HUES6 (cell line): ENCODE results near the gene FDPS.
"Not testable (repeated sequence)": the region's sequence is repeated elsewhere in the genome, so short reads cannot be mapped to it uniquely, and the experiment has no call there.

Source experiments
- H3K27ac ChIP-seq: 2 replicates; pipeline ENCODE4 v1.7.0; 2013; ENCODE audit warnings: low read depth, mild to moderate bottlenecking, low read length, inconsistent platforms
- H3K27me3 ChIP-seq: 2 replicates; pipeline ENCODE4 v1.6.1; 2013; ENCODE audit warnings: low read length; ENCODE audit not compliant: control insufficient read depth, insufficient read depth
- H3K36me3 ChIP-seq: 2 replicates; pipeline ENCODE4 v1.6.1; 2013; ENCODE audit warnings: low read length; ENCODE audit not compliant: control insufficient read depth, insufficient read depth
- H3K4me1 ChIP-seq: 2 replicates; pipeline ENCODE4 v1.6.1; 2013; ENCODE audit warnings: low read length; ENCODE audit not compliant: control insufficient read depth, insufficient read depth
- H3K4me3 ChIP-seq: 2 replicates; pipeline ENCODE4 v1.5.1; 2013; ENCODE audit warnings: low read depth, low read length
- H3K9ac ChIP-seq: one replicate; pipeline ENCODE4 v1.6.1; 2013; ENCODE audit warnings: mild to moderate bottlenecking, low read length
- H3K9me3 ChIP-seq: 2 replicates; pipeline ENCODE4 v1.6.1; 2013; ENCODE audit warnings: low read depth, low read length; ENCODE audit not compliant: control insufficient read depth, insufficient read depth

Gene FDPS

GRCh38 chr1:155287987-155288543, 20.6 kb upstream of the FDPS start:
- no peaks in the 10 kb centered on the region for H3K9me3 ChIP-seq
- H3K27me3 ChIP-seq, result peaks cover 6% of the 10 kb centered on the region
- H3K4me1 ChIP-seq, result no peaks in the 10 kb centered on the region
- no peak overlapping the region for H3K27ac ChIP-seq
- no peak overlapping the region for H3K4me3 ChIP-seq
- no peak overlapping the region for H3K9ac ChIP-seq
- no peaks in the 10 kb centered on the region for H3K36me3 ChIP-seq

DNA sequence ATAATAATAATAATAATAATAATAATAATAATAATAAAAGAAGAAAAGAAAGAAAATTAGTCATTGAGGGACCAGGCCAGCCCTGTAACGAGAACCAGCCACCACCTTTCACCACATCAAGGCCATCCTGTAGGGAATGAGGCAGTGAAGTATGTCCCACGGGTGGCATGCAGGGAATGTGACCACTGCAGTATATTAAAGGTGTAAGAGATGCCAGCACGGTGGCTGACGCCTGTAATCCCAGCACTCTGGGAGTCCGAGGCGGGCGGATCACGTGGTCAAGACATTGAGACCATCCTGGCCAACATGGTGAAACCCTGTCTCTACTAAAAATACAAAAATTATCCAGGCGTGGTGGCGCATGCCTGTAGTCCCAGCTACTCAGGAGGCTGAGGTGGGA, 17.7 kb upstream of the FDPS start:
- H3K36me3 ChIP-seq, result not testable (repeated sequence)

DNA sequence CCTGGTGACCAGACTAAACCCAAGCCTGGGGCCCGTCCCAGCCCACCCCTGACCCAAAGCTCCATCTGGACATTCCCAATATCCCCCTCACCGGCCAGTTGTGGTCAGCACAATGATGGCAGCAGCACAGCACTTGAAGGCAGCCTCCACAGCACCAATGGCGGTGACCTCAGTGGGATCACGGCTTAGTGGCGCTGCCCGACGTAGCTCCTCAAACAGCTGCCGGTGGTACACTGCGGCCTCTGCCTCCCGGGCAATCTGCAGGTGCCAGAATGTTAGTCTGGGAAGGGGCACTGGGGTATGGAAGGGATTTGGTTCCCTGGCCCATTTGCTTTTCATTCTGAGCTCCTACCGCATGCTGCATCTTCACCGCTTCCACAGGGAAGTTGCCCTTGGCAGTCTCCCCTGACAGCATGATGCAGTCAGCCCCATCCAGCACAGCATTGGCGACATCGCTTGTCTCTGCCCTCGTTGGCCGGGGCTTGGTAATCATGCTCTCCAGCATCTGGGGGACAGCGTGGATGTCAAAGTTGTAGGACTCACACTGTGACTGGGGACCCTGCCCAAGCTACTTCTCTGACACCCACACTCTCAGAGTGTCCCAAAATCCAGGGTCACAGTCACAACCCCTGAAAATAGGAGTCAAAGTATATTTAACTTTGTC, 15.4 kb upstream of the FDPS start:
- Histone ChIP-seq H3K36me3 (no peaks in the 10 kb centered on the region), H3K4me1 (0 out of 2 replicates have a peak, but pooled peaks cover 9% of the 10 kb centered on the region), H3K9ac (no peak overlapping the region), H3K27ac (no peak overlapping the region), H3K9me3 (no peaks in the 10 kb centered on the region), H3K4me3 (no peak overlapping the region), H3K27me3 (peaks cover 47% of the 10 kb centered on the region)

More for the DNA sequence above, 17.7 kb upstream of the FDPS start:
- not testable (repeated sequence) for H3K27ac ChIP-seq, H3K9me3 ChIP-seq, H3K9ac ChIP-seq, H3K4me3 ChIP-seq, H3K4me1 ChIP-seq
- H3K27me3 ChIP-seq, result peaks cover 35% of the 10 kb centered on the region

DNA sequence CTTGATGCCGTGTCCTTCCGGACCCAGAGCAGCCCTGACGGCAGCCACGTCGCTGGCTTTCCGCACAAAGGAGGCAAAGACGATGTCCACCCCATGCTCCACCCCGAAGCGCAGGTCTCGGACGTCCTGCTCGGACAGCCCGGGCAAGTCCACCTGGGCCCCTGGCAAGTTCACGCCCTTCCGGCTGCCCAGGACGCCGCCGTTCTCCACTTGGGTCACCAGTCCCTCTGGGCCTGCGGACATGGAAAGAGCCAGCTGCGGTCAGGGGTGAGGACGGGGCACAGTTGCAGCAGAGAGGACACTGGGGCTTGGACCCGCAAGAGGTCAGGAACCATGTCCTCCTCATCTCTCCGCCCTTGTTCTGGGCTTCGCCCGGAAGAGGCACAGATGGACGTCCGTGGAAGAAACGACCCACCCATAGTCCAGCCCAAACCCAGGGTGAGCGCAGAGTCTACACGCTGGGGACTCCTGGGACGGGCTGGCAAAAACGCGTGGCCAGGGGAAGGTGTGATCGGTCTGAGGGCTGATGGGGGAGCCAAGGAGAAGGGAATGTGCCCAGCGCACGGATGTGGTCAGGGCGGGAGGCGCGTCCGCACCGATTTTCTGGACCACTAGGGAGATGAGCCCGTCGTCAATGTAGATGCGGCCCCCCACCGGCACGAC, 14.0 kb upstream of the FDPS start:
- peak overlapping the region; percentile 80 for H3K4me3 ChIP-seq
- 0 out of 2 replicates have a peak, but pooled peaks cover 9% of the 10 kb centered on the region for H3K4me1 ChIP-seq
- no peak overlapping the region for H3K27ac ChIP-seq
- peak overlapping the region; percentile 10 for H3K9ac ChIP-seq
- H3K9me3 ChIP-seq, result no peaks in the 10 kb centered on the region
- peaks cover 47% of the 10 kb centered on the region for H3K27me3 ChIP-seq
- H3K36me3 ChIP-seq, result no peaks in the 10 kb centered on the region

- Histone ChIP-seq H3K9ac (peak overlapping the region; percentile 10), H3K4me3 (peak overlapping the region; percentile 80)
Observed at GRCh38 chr1:155295183-155295941, 13.3 kb upstream of the FDPS start.

GRCh38 chr1:155295942-155296267, 12.8 kb upstream of the FDPS start:
- Histone ChIP-seq H3K27me3 (peaks cover 47% of the 10 kb centered on the region), H3K4me1 (0 out of 2 replicates have a peak, but pooled peaks cover 9% of the 10 kb centered on the region), H3K36me3 (no peaks in the 10 kb centered on the region), H3K27ac (no peak overlapping the region), H3K4me3 (peak overlapping the region; percentile 80), H3K9me3 (no peaks in the 10 kb centered on the region), H3K9ac (peak overlapping the region; percentile 9)

More at GRCh38 chr1:155295183-155295941, 13.3 kb upstream of the FDPS start:
- no peaks in the 10 kb centered on the region for H3K9me3 ChIP-seq
- 0 out of 2 replicates have a peak, but pooled peaks cover 9% of the 10 kb centered on the region for H3K4me1 ChIP-seq
- no peaks in the 10 kb centered on the region for H3K36me3 ChIP-seq
- no peak overlapping the region for H3K27ac ChIP-seq
- H3K27me3 ChIP-seq, result peaks cover 47% of the 10 kb centered on the region

GRCh38 chr1:155296661-155297060, 12.0 kb upstream of the FDPS start:
- Histone ChIP-seq H3K9ac (no peak overlapping the region), H3K27me3 (peaks cover 47% of the 10 kb centered on the region), H3K4me3 (no peak overlapping the region), H3K9me3 (no peaks in the 10 kb centered on the region), H3K27ac (no peak overlapping the region), H3K4me1 (0 out of 2 replicates have a peak, but pooled peaks cover 9% of the 10 kb centered on the region), H3K36me3 (no peaks in the 10 kb centered on the region)

DNA sequence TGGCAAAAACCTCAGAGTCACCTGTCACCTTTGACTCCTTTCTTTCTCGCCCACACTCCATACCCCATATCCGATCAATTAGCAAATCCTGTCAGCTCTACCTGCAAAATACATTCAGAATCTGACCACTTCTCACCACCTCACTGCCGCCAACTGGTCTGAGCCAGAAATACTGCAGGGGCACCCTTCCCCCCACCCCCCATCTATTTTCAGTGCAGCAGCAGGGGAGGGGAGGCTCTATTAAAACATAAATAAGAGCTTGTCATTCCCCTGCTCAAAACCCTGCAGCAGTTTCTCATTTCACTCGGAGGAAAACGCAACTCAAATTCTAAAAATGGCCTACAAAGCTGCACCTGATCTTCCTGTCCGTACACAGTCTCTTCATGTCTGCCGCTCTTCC, 11.3 kb upstream of the FDPS start:
- H3K27me3 ChIP-seq, result peaks cover 47% of the 10 kb centered on the region
- no peaks in the 10 kb centered on the region for H3K36me3 ChIP-seq
- H3K9ac ChIP-seq, result no peak overlapping the region
- no peaks in the 10 kb centered on the region for H3K9me3 ChIP-seq
- no peak overlapping the region for H3K27ac ChIP-seq
- H3K4me1 ChIP-seq, result 0 out of 2 replicates have a peak, but pooled peaks cover 9% of the 10 kb centered on the region
- H3K4me3 ChIP-seq, result no peak overlapping the region

DNA sequence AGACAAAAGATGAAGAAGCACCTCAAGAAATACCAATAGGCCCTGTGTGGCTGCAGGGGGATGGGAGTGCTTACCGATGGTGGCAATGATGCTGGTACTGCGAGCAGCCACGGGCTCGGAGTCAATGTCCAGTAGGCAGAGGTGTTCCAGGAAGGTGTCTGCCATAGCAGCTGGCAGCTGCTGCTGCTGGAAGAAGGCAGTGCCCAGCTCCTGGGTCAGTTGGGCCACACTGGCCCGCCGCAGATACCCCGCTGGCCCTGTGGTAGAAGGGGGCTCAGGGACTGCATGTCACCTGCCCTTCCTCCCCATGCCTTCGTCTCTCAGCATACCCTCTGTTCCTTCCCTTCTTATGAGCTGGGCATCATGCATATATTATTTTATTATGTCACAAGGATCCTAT, 8.6 kb upstream of the FDPS start:
- Histone ChIP-seq H3K9ac (no peak overlapping the region), H3K9me3 (no peaks in the 10 kb centered on the region), H3K36me3 (no peaks in the 10 kb centered on the region), H3K27ac (no peak overlapping the region), H3K4me3 (no peak overlapping the region), H3K27me3 (peaks cover 22% of the 10 kb centered on the region), H3K4me1 (0 out of 2 replicates have a peak, but pooled peaks cover 5% of the 10 kb centered on the region)

GRCh38 chr1:155300553-155301329, 7.9 kb upstream of the FDPS start:
- Histone ChIP-seq H3K27ac (no peak overlapping the region), H3K9me3 (no peaks in the 10 kb centered on the region), H3K27me3 (peaks cover 15% of the 10 kb centered on the region), H3K36me3 (no peaks in the 10 kb centered on the region), H3K4me3 (no peak overlapping the region), H3K4me1 (peaks cover 2% of the 10 kb centered on the region; the same call in 1 of the 2 replicates), H3K9ac (no peak overlapping the region)
